NCI-H1930 (cell line): ENCODE measurements around the gene ARID2.
A peak's percentile ranks its signal among the peaks of the same experiment; 100 is the strongest.

Experiments
- DNase-seq, 2 experiments: peaks; one replicate each; lab custom pipeline; 2025; lab: John Stamatoyannopoulos, UW

Gene ARID2, protein sequence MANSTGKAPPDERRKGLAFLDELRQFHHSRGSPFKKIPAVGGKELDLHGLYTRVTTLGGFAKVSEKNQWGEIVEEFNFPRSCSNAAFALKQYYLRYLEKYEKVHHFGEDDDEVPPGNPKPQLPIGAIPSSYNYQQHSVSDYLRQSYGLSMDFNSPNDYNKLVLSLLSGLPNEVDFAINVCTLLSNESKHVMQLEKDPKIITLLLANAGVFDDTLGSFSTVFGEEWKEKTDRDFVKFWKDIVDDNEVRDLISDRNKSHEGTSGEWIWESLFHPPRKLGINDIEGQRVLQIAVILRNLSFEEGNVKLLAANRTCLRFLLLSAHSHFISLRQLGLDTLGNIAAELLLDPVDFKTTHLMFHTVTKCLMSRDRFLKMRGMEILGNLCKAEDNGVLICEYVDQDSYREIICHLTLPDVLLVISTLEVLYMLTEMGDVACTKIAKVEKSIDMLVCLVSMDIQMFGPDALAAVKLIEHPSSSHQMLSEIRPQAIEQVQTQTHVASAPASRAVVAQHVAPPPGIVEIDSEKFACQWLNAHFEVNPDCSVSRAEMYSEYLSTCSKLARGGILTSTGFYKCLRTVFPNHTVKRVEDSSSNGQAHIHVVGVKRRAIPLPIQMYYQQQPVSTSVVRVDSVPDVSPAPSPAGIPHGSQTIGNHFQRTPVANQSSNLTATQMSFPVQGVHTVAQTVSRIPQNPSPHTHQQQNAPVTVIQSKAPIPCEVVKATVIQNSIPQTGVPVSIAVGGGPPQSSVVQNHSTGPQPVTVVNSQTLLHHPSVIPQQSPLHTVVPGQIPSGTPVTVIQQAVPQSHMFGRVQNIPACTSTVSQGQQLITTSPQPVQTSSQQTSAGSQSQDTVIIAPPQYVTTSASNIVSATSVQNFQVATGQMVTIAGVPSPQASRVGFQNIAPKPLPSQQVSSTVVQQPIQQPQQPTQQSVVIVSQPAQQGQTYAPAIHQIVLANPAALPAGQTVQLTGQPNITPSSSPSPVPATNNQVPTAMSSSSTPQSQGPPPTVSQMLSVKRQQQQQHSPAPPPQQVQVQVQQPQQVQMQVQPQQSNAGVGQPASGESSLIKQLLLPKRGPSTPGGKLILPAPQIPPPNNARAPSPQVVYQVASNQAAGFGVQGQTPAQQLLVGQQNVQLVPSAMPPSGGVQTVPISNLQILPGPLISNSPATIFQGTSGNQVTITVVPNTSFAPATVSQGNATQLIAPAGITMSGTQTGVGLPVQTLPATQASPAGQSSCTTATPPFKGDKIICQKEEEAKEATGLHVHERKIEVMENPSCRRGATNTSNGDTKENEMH (N-terminal part only)

DNA sequence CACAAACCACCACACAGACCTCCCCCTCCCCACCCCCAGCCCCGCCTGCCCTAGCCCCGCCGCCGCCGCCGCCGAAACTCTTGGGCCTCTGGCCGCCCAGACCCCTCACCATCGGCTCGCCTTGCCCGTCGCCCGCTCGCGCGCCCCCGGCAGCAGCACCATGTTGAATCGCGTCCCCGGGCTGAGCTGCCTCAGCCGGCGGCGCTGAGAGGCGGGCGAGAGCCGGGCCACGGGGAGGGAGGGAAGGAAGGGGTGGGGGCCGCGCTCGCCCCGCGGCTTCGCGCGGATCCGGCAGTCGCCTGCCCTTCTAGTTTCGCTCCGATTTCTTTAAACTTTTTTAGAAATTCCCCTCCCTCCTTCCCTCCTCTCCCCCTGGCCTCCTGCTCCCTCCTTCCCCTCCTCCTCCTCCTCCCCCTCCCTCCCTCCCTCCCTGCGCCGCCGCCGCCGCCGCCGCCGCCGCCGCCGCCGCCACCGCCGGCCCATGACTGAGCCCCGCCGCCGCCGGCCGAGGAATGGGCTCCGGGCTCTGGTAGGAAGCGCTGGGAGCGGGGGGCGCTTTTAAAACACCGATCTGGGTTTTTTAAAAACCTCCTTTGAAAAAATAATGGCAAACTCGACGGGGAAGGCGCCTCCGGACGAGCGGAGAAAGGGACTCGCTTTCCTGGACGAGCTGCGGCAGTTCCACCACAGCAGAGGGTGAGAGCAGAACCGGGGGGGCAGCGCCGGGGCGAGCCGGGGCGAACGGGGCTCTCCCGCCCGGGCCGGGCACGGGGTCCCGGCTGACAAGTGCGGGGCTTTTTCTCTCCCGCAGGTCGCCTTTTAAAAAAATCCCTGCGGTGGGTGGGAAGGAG, at the start of gene ARID2:
Gene ARID2, plus strand, starts transcription at position 474 of the 851 bp plus-strand sequence. Its CDS starts 131 bp downstream, at position 605.
- peak; percentile 94 to 97 for DNase-seq

- no peak for DNase-seq
Observed at GRCh38 chr12:45680362-45680761, 49.1 kb upstream of the ARID2 start.

- DNase-seq, result no peak
Observed at GRCh38 chr12:45681465-45681864, 48.0 kb upstream of the ARID2 start.

- DNase-seq, result no peak
Observed at GRCh38 chr12:45685680-45686079, 43.8 kb upstream of the ARID2 start.

DNA sequence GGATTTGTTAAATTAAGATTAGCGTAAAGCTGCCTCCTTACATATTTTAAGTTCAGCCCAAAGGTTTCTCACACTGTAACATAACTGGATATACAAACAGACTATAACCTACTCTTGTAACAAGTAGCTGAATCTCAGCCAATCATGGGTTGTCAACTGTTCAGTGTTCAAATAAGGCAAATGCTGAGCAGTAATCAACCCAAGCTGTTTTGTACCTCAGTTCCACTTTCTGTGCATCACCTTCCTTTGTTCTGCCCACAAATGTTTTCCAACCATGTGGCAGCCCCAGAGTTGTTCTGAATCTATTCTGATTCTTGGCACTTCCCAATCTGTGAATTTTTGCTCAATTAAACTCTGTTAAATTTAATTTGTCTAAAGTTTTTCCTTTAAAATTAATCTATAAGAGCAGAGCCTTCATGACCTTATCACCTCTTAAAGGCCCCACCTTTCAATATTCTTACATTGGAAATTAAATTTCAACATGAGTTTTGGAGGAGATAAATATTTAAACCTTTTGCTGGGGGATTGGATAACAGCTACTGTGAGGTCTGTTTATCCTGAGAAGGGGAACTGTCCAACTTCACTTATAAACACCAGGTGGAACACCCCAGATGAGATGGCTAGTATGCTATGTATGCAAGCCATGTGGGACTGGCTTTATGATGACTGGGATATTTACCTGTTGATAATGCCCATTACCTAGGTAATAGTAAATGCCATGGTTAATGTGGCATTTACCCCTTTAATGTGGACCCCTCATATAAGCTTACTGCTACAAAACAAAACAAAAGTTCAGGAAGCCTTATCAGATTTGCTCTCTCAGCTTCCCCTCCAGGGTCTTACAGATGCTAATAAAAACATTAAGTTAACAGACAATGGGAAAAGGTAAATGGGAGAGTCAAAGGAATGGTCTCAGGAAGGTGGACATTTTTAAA, 42.2 kb upstream of the ARID2 start:
- DNase-seq, result no peak

- DNase-seq, result no peak
Observed at GRCh38 chr12:45688183-45688582, 41.3 kb upstream of the ARID2 start.

DNA sequence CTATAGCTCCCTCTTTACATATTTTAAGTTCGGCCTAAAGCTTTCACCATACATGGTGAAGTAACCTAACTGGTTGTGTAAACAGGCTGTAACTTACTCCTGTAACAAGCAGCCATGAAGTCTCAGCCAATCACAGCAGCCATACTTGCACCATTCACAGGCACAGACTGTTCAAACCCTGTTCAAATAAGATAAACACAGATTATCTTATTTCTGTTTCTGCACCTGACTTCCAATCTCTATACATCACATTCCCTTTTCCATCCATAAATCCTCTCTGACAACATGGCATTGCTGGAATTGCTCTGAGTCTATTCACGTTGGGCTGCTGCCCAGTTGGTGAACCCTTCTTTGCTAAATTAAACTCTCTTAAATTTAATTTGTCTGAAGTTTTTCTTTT, 34.5 kb upstream of the ARID2 start:
- DNase-seq, result no peak

DNA sequence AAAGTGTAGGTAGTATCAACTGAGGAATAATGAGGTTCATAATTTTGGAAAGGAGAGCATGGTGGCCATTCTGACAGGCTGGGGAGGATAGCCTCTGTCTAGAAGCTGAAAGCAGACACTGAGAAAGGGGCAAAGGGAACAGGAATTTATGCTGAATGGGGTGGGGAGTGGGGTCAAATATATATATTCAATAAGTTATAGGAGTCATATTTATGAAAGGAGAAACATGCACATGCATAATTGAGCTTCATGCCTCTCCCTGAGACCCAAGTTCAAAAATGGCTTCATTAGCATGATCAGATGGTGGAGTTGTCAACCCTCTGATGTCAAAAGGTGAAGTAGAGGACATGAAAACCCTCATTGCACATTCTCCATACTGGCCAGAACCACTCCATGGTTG, 33.9 kb upstream of the ARID2 start:
- no peak for DNase-seq

DNA sequence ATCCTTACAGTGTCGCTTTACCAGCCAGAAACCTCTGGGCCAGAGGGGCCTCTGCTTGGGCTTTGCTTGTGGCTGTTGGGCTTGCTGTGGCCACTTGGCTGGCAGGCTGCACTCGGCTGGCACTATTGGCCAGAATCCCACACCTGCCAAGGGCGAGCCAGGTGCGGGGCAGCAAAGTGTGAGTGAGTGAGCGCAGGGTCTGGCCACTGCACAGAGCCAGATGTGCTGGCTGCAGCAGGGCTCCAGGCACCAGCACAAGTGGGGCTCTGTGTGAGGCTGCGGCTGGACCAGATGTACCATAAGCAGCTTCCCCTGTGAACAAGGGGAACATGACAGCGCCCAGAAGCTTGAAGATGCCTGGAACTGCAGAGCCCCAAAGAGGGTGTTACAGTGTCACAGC, 33.5 kb upstream of the ARID2 start:
- no peak for DNase-seq

DNA sequence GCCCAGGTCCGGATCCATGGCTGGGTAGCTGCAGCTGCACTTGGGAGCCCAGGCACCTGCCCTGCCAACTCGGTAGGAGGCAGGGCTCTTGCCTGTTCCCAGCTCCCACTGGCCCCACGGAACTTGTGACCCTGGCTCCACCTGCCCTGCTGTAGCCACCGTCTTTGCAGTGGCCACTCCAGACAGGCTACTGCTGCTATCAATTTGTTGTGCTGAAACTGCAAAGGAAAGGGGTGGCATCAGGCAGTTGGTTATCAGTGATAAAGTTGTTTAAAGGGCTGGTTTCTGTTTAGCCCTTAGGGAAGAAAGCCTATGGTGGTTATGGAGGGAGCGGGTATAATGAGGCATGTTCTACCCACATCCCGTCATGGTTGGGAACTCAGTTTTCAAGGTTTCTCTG, 32.1 kb upstream of the ARID2 start:
- no peak for DNase-seq

GRCh38 chr12:45701296-45701695, 28.2 kb upstream of the ARID2 start:
- DNase-seq, result no peak

DNA sequence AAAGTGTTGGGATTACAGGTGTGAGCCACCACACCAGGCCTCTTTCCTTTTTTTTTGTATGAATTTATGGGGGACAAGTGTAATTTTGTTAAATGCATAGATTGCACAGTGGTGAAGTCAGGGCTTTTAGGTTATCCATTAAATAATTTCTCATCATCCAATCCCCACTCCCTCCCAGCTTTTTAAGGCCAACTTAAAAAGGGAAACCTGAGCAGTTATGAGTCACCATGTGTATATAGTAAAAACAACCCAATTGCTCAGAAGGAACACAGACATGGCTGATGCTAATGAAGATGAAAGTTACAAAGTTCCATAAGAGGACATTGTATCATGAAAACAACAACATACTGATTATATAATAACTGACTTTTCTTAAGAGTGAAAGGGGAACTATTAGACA, 25.6 kb upstream of the ARID2 start:
- no peak for DNase-seq

DNA sequence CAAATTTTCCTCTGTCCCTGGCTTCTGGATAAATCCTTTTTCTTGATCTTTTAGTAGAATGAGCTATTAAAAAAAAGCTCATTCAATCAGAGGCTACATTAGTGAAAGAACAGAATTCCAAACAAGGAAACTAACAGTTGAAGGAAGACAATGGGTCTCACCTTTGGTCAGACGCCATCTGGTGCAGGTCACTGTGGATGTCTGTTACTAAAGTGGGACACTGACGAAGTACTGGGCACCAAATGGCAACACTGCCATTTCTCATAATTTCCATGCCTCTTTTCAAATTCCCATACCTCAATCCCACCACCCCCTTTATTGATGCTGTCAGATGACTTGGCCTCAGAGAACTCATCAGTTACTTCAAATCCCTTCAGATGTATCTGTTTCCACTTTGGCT, 24.5 kb upstream of the ARID2 start:
- no peak for DNase-seq

GRCh38 chr12:45705404-45705803, 24.1 kb upstream of the ARID2 start:
- DNase-seq, result no peak

DNA sequence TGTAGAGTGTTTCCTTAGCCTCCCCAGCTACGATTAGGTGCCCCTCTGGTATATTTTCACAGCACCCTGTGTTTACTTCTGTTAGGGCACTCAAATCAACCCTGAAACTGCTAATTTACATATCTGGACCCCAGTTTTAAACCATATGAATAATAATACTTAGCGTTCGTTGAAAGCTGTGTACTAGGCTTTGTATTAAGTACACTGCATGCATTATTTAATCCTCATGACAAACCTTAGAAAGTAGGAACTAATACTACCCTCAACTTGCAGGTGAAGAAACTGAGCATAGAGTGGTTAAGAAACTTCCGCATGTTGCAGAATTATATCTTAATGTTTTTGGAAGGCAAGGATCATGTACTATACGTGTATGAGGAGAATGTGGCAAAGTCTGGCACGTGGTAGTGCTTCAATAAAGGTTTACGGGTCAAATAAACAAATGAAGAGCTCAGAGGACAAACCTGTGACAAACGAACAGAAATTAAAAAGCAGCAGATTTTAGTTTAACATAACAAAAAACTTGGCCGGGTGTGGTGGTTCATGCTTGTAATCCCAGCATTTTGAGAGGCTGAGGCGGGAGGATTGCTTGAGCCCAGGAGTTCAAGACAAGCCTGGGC, 22.2 kb upstream of the ARID2 start:
- no peak for DNase-seq

DNA sequence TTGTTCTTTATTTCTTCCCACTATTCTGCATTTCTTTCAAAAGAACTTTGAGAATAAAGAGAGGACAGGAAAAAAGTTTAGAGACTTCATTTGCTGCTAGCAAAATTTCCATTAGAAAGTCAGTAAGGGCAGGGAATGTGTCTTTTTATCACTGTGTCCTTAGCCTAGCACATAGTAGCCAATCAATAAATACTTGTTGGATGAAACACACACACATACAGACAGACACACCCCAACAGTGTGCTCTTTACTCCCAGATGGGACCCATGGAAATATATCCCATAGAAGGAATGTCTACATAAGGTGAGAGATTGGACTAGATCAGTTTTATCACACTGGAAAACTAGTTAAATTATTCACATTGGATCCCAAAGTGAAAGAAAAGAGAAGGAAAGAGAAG, 21.1 kb upstream of the ARID2 start:
- DNase-seq, result no peak

DNA sequence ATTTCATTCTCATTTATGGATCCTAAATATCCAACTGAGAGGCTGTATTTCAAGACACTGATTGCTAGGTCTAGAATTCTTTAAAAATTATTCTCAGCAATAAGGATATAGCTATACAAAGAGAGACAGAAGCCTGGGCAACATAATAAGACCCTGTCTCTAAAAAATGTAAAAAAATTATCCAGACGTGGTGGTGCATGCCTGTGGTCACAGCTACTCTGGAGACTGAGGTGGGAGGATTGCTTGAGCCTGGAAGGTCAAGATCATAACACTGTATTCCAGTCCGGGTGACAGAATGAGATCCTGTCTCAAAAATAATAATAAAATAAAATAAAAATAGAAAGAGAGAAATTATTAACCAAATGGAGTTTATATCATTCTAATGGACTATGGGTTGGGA, 20.6 kb upstream of the ARID2 start:
- no peak for DNase-seq

DNA sequence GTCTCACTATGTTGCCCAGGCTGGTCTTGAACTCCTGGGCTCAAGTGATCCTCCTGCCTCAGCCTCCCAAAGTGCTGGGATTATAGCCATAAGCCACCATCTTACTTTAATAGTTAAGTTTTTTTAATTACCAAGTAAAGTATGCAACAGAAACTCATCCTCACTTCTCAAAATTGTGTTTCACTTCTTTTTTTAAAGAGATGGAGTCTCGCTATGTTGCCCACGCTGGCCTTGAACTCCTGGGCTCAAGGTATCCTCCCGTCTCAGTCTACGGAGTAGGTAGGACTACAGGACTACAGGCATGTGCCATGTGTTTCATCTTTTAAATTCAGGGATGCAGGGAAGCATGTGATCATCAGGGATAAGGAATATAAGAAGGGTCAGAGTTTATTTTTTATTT, 17.2 kb upstream of the ARID2 start:
- DNase-seq, result no peak

DNA sequence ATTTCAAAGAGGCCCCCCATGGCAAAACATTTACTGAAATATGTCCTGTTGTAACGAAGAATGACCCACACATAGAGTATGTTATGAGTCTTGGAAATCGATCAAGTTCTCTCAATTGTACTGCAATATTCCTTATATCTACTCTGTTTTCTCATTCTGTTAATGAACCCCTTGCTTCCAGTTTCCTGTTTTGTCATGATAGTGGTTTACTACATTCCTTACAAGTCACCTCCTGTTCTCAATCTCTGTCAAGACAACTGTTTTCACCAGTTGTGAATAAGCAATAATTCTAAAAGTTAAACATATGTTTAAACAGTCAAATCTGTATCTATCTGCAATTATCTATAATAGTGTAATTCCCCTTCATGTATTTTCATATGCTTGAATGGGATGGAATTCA, 16.4 kb upstream of the ARID2 start:
- no peak for DNase-seq

- DNase-seq, result no peak
Observed at GRCh38 chr12:45718306-45718705, 11.2 kb upstream of the ARID2 start.
